H1 (cell line): ENCODE results near the gene ADAMTS3. TPM values are rescaled to one million over a fixed set of nuclear protein-coding genes. Genes with fewer than 3 reads are reported as not detected.

ENCODE experiments used
- CTCF ChIA-PET: fragments of 300-600 bp; sonication (Branson Sonifier 250); formaldehyde crosslinking; loops from one replicate; lab custom pipeline; 2021; ENCODE audit not compliant: partially characterized antibody; lab: Charles Lee
- POLR2A ChIA-PET: fragments of 300-600 bp; sonication (Branson Sonifier 250); formaldehyde crosslinking; loops from one replicate; lab custom pipeline; 2021; ENCODE audit warnings: inconsistent platforms; ENCODE audit not compliant: partially characterized antibody; lab: Charles Lee
- DNase-seq, 2 experiments: peaks; one replicate each; pipeline versions ENCODE4 v3.0.0 to v3.0.0-alpha.2; 2010 to 2022; ENCODE audit warnings: low spot score in 2 of 2, low read depth in 1 of 2, mixed read lengths in 1 of 2
- FAIRE-seq: peaks from 2 replicates; lab custom pipeline; 2011; peaks lifted over from hg19 to GRCh38; lab: Jason Lieb, UNC
- H2AFZ ChIP-seq: 2 replicates; pipeline ENCODE4 v1.8.1; 2012; ENCODE audit warnings: low read length, inconsistent platforms
- H2AK5ac ChIP-seq: 2 replicates; pipeline ENCODE4 v1.6.1; 2013; ENCODE audit warnings: low read depth, low read length
- H2BK120ac ChIP-seq: replicated peaks from 2 replicates; pipeline ENCODE3; 2013; ENCODE audit warnings: low read depth, low read length, inconsistent platforms
- H2BK12ac ChIP-seq: 2 replicates; pipeline ENCODE4 v1.6.1; 2013; ENCODE audit warnings: low read depth, low read length
- H2BK15ac ChIP-seq: 2 replicates; pipeline ENCODE4 v1.6.1; 2013; ENCODE audit warnings: low read length
- H2BK20ac ChIP-seq: 2 replicates; pipeline ENCODE4 v1.6.1; 2013; ENCODE audit warnings: low read length
- H2BK5ac ChIP-seq: 2 replicates; pipeline ENCODE4 v1.6.1; 2013; ENCODE audit warnings: low read depth, low read length
- H3K14ac ChIP-seq: 2 replicates; pipeline ENCODE4 v1.6.1; 2013; ENCODE audit warnings: inconsistent platforms; ENCODE audit not compliant: insufficient read length
- H3K18ac ChIP-seq: 2 replicates; pipeline ENCODE4 v1.6.1; 2013; ENCODE audit warnings: low read length; ENCODE audit errors: extremely low read depth
- H3K23ac ChIP-seq: 2 replicates; pipeline ENCODE4 v1.6.1; 2013; ENCODE audit warnings: inconsistent platforms; ENCODE audit not compliant: insufficient read length
- H3K23me2 ChIP-seq: 2 replicates; pipeline ENCODE4 v1.6.1; 2013; ENCODE audit warnings: low read depth, low read length
- H3K27ac ChIP-seq: 2 replicates; pipeline ENCODE4 v1.6.1; 2011; ENCODE audit warnings: low read depth, low read length, inconsistent platforms
- H3K27me3 ChIP-seq, 4 experiments: replicated peaks in 1 of 4; 1 replicate in 1 of 4; 2 replicates in 3 of 4; pipeline versions ENCODE4 v1.6.1 to v1.8.1; 2011 to 2013; ENCODE audit warnings: low read length in 3 of 4, mild to moderate bottlenecking in 3 of 4, inconsistent platforms in 2 of 4, mixed read lengths in 2 of 4, moderate library complexity in 1 of 4; ENCODE audit not compliant: control insufficient read depth in 3 of 4, insufficient read depth in 3 of 4; ENCODE audit errors: extremely low read depth in 1 of 4
- H3K36me3 ChIP-seq, 4 experiments: 2 replicates each; pipeline versions ENCODE4 v1.6.1 to v1.8.1; 2011 to 2013; ENCODE audit warnings: mild to moderate bottlenecking in 4 of 4, low read length in 3 of 4, moderate library complexity in 2 of 4, control low read depth in 1 of 4, inconsistent platforms in 1 of 4; ENCODE audit not compliant: insufficient read depth in 4 of 4, control insufficient read depth in 2 of 4
- H3K4ac ChIP-seq: replicated peaks from 2 replicates; pipeline ENCODE3; 2013; ENCODE audit warnings: low read length, low read depth, mixed read lengths, inconsistent platforms; ENCODE audit not compliant: insufficient read length
- H3K4me1 ChIP-seq, 4 experiments: replicated peaks in 1 of 4; 1 replicate in 1 of 4; 2 replicates in 3 of 4; pipeline versions ENCODE4 v1.6.1 to v1.8.1; 2011 to 2013; ENCODE audit warnings: low read length in 3 of 4, inconsistent platforms in 2 of 4, mixed read lengths in 1 of 4; ENCODE audit not compliant: insufficient read depth in 4 of 4, control insufficient read depth in 3 of 4
- H3K4me2 ChIP-seq, 2 experiments: 2 replicates each; pipeline versions ENCODE4 v1.6.1 to v1.8.1; 2011 to 2013; ENCODE audit warnings: low read depth in 2 of 2, low read length in 2 of 2, control low read depth in 1 of 2, inconsistent platforms in 1 of 2, mild to moderate bottlenecking in 1 of 2; ENCODE audit not compliant: insufficient read depth in 1 of 2
- H3K4me3 ChIP-seq, 4 experiments: fragments of 200-600, 300-600 bp in 1 of 4; sonication (generic), shearing (Covaris generic), sonication (Bioruptor Twin) in 1 of 4; 2 replicates each; pipeline versions ENCODE4 v1.5.1 to v1.8.1; 2011 to 2016; ENCODE audit warnings: low read length in 4 of 4, low read depth in 3 of 4, control low read depth in 2 of 4, inconsistent platforms in 2 of 4, mild to moderate bottlenecking in 2 of 4, mixed read lengths in 1 of 4, moderate library complexity in 1 of 4; ENCODE audit not compliant: insufficient read depth in 2 of 4; ENCODE audit errors: extremely low read depth in 1 of 4
- H3K56ac ChIP-seq: replicated peaks from 2 replicates; pipeline ENCODE3; 2013; ENCODE audit warnings: low read depth, mild to moderate bottlenecking, mixed read lengths, low read length, inconsistent platforms; ENCODE audit not compliant: insufficient read length
- H3K79me1 ChIP-seq: 2 replicates; pipeline ENCODE4 v1.6.1; 2013; ENCODE audit warnings: low read depth, low read length, control low read depth
- H3K79me2 ChIP-seq, 2 experiments: 2 replicates each; pipeline versions ENCODE4 v1.6.1 to v1.8.1; 2012 to 2013; ENCODE audit warnings: low read length in 2 of 2, mild to moderate bottlenecking in 2 of 2, inconsistent platforms in 1 of 2; ENCODE audit not compliant: insufficient read depth in 2 of 2, control insufficient read depth in 1 of 2
- H3K9ac ChIP-seq, 4 experiments: replicated peaks in 1 of 4; 1 replicate in 1 of 4; 2 replicates in 3 of 4; pipeline versions ENCODE4 v1.6.1 to v1.8.1; 2011 to 2013; ENCODE audit warnings: low read depth in 3 of 4, low read length in 3 of 4, control low read depth in 2 of 4, mild to moderate bottlenecking in 2 of 4, moderate library complexity in 2 of 4, inconsistent platforms in 1 of 4; ENCODE audit errors: extremely low read depth in 1 of 4
- H3K9me3 ChIP-seq, 2 experiments: 2 replicates each; pipeline versions ENCODE4 v1.6.1 to v1.8.1; 2012 to 2013; ENCODE audit warnings: mild to moderate bottlenecking in 2 of 2, moderate library complexity in 2 of 2, control low read depth in 1 of 2, inconsistent platforms in 1 of 2, low read depth in 1 of 2, low read length in 1 of 2, mixed read lengths in 1 of 2; ENCODE audit not compliant: insufficient read depth in 2 of 2
- H4K20me1 ChIP-seq, 2 experiments: replicated peaks in 1 of 2; 2 replicates each; pipeline versions ENCODE3 to v1.8.1; 2011 to 2013; ENCODE audit warnings: inconsistent platforms in 2 of 2, low read length in 2 of 2, mild to moderate bottlenecking in 1 of 2; ENCODE audit not compliant: insufficient read depth in 2 of 2, control insufficient read depth in 1 of 2
- H4K5ac ChIP-seq: 2 replicates; pipeline ENCODE4 v1.6.1; 2013; ENCODE audit warnings: low read length, low read depth, mixed read lengths, inconsistent platforms; ENCODE audit not compliant: insufficient read length
- H4K8ac ChIP-seq: 2 replicates; pipeline ENCODE4 v1.8.0; 2013; ENCODE audit warnings: mild to moderate bottlenecking, moderate library complexity, low read length, inconsistent platforms; ENCODE audit not compliant: insufficient read depth; ENCODE audit errors: extremely low read depth
- H4K91ac ChIP-seq: replicated peaks from 2 replicates; pipeline ENCODE3; 2013; ENCODE audit warnings: low read length, mixed read lengths, inconsistent platforms; ENCODE audit not compliant: insufficient read length
- ASH2L ChIP-seq: fragments of 200-600, 300-600 bp; sonication (generic); IDR thresholded peaks from one replicate; pipeline ENCODE4 v1.7.1; 2017; ENCODE audit warnings: low read length
- ATF3 ChIP-seq: IDR thresholded peaks from 2 replicates; pipeline ENCODE4 v1.6.1; 2011; ENCODE audit warnings: low read depth, mild to moderate bottlenecking, low read length; ENCODE audit not compliant: insufficient read depth
- BRCA1 ChIP-seq: IDR thresholded peaks from 2 replicates; pipeline ENCODE4 v1.6.1; 2012; ENCODE audit warnings: low read depth, low read length, improper control_type of control experiment
- EGR1 ChIP-seq: IDR thresholded peaks from 2 replicates; pipeline ENCODE4 v1.6.1; 2011; ENCODE audit warnings: low read depth, low read length, borderline replicate concordance
- EP300 ChIP-seq, 2 experiments: IDR thresholded peaks; 1 replicate in 1 of 2; 2 replicates in 1 of 2; pipeline ENCODE4 v1.6.1; 2011 to 2012; ENCODE audit warnings: low read depth in 2 of 2, low read length in 2 of 2, mild to moderate bottlenecking in 2 of 2, borderline replicate concordance in 1 of 2, inconsistent platforms in 1 of 2, moderate library complexity in 1 of 2
- JUND ChIP-seq: IDR thresholded peaks from 2 replicates; pipeline ENCODE4 v1.6.1; 2011; ENCODE audit warnings: mild to moderate bottlenecking, improper control_type of control experiment, low read length
- MAFK ChIP-seq: IDR thresholded peaks from 2 replicates; pipeline ENCODE4 v1.6.1; 2012; ENCODE audit warnings: low read depth, mild to moderate bottlenecking, improper control_type of control experiment, low read length
- RAD21 ChIP-seq, 2 experiments: IDR thresholded peaks in 1 of 2; conservative IDR thresholded peaks in 1 of 2; 2 replicates each; pipeline ENCODE4 v1.6.1; 2011; ENCODE audit warnings: low read depth in 2 of 2, low read length in 2 of 2, improper control_type of control experiment in 1 of 2, inconsistent platforms in 1 of 2, mild to moderate bottlenecking in 1 of 2, moderate library complexity in 1 of 2
- RBBP5 ChIP-seq: IDR thresholded peaks from 2 replicates; pipeline ENCODE4 v1.7.1; 2012; ENCODE audit warnings: low read depth, mild to moderate bottlenecking, inconsistent platforms, low read length, moderate library complexity, borderline replicate concordance
- SP4 ChIP-seq: IDR thresholded peaks from 2 replicates; pipeline ENCODE4 v1.6.1; 2012; ENCODE audit warnings: low read length, inconsistent platforms
- SRF ChIP-seq: IDR thresholded peaks from 2 replicates; pipeline ENCODE4 v1.6.1; 2011; ENCODE audit warnings: mild to moderate bottlenecking, low read depth, low read length, moderate library complexity
- SUZ12 ChIP-seq: fragments of 200-600 bp; sonication (generic); IDR thresholded peaks from 2 replicates; pipeline ENCODE4 v1.6.1; 2012; ENCODE audit warnings: mild to moderate bottlenecking, inconsistent platforms, low read length, moderate library complexity, mixed read lengths
- TAF1 ChIP-seq: IDR thresholded peaks from 2 replicates; pipeline ENCODE4 v1.6.1; 2011; ENCODE audit warnings: mild to moderate bottlenecking, low read depth, low read length
- WGBS, 2 experiments: shearing (Covaris generic) in 1 of 2; methylation state at CpG; one replicate each; pipeline versions ENCODE4 v1.1.6 to v1.1.7; 2013 to 2015; ENCODE audit warnings: low lambda C conversion rate in 2 of 2, mixed read lengths in 2 of 2, inconsistent platforms in 1 of 2, low coverage in 1 of 2, missing lambda C conversion rate in 1 of 2; ENCODE audit not compliant: insufficient replicate concordance in 2 of 2, insufficient coverage in 1 of 2, insufficient read length in 1 of 2; ENCODE audit errors: extremely low coverage in 1 of 2, missing lambda C conversion rate in 1 of 2; 5-methylcytosine and 5-hydroxymethylcytosine counted together
- polyA plus RNA-seq, 7 experiments: library from polyadenylated mRNA; depleted of rRNA in 3 of 7; stranded (reverse) in 5 of 7; unstranded in 2 of 7; fragments of >200 nt in 5 of 7; fragments of 200-250 nt in 2 of 7; gene quantifications; 1 replicate in 5 of 7; 2 replicates in 1 of 7; 4 replicates in 1 of 7; pipeline versions ENCODE4 v1.2.1 to v1.2.3, GENCODE V29; 2011 to 2013; ENCODE audit warnings: missing spikeins in 2 of 7, mixed read lengths in 2 of 7
- total RNA-seq: library from RNA; stranded (reverse); fragmentation: NEBNext Ultra II Directional; extraction: Animal tissue kit (Norgen Biotek cat#: 25700); gene quantifications from 2 replicates; pipeline ENCODE4 v1.2.1, GENCODE V29; 2021

The ADAMTS3 gene
- total and polyA plus RNA-seq, 2 of the 8 experiments (the other 6 are each of a cell fraction or from before 2014, with no cell fraction given): 1.3 to 3.4 TPM

GRCh38 chr4:72446353-72447055 lies 122.5 kb downstream of the ADAMTS3 start:
- no peaks in the 10 kb centered on the region for H3K23me2 ChIP-seq
- no peak overlapping the region for H3K56ac ChIP-seq
- no peak overlapping the region for H4K8ac ChIP-seq
- H3K9me3 ChIP-seq: no peaks in the 10 kb centered on the region
- no peaks in the 10 kb centered on the region for H4K20me1 ChIP-seq
- DNase-seq: no peak
- H3K79me2 ChIP-seq: no peaks in the 10 kb centered on the region
- no peak overlapping the region for H3K4me2 ChIP-seq
- CTCF ChIA-PET: no interaction called here
- POLR2A ChIA-PET: no interaction called here
- H2AK5ac ChIP-seq: no peak overlapping the region
- no peak overlapping the region for H2BK20ac ChIP-seq
- H2BK5ac ChIP-seq: no peak overlapping the region
- H3K27ac ChIP-seq: no peak overlapping the region
- H2BK12ac ChIP-seq: no peak overlapping the region
- no peak overlapping the region for H4K5ac ChIP-seq
- H3K36me3 ChIP-seq: no peaks in the 10 kb centered on the region
- H4K91ac ChIP-seq: no peak overlapping the region
- H3K23ac ChIP-seq: no peak overlapping the region
- no peak overlapping the region for H3K4me3 ChIP-seq
- H3K79me1 ChIP-seq: no peaks in the 10 kb centered on the region
- H3K18ac ChIP-seq: no peak overlapping the region
- no peak overlapping the region for H3K14ac ChIP-seq
- H3K4me1 ChIP-seq: no peaks in the 10 kb centered on the region
- H2BK120ac ChIP-seq: no peak overlapping the region
- H2AFZ ChIP-seq: no peak overlapping the region
- no peak for FAIRE-seq
- no peak overlapping the region for H2BK15ac ChIP-seq
- no peaks in the 10 kb centered on the region for H3K27me3 ChIP-seq
- no peak overlapping the region for H3K9ac ChIP-seq
- 83% methylated on average over 3 of the region's 3 CpGs; no CpG with 5 or more reads in 1 of the 2 experiments for WGBS, 2 experiments
- no peak overlapping the region for H3K4ac ChIP-seq
- no peak for TF ChIP-seq SRF
- TF ChIP-seq SUZ12: no peak
- TF ChIP-seq ASH2L: no peak
- no peak for TF ChIP-seq MAFK
- TF ChIP-seq EP300 (IDR thresholded peaks at IDR 0.05; ENCODE audit: borderline replicate concordance in 1 of 2, low read depth in 2 of 2, low read length in 2 of 2): no peak
- TF ChIP-seq EGR1: no peak
- no peak for TF ChIP-seq SP4
- TF ChIP-seq RBBP5: no peak
- TF ChIP-seq RAD21 (IDR thresholded peaks at IDR 0.05 in 1 of 2, conservative IDR thresholded peaks at IDR 0.05 in 1 of 2; ENCODE audit: low read depth in 2 of 2, low read length in 2 of 2): no peak
- no peak for TF ChIP-seq JUND
- TF ChIP-seq BRCA1: no peak
- TF ChIP-seq TAF1: no peak
- TF ChIP-seq ATF3: no peak
